T-helper 9 cell (primary cell): ENCODE data around the gene HOXC5.
"Not testable (repeated sequence)": the region's sequence is repeated elsewhere in the genome, so short reads cannot be mapped to it uniquely, and the experiment has no call there.

Experiments
- DNase-seq: peaks from one replicate; pipeline ENCODE4 v3.0.0-alpha.2; 2020

HOXC5 gene

DNA sequence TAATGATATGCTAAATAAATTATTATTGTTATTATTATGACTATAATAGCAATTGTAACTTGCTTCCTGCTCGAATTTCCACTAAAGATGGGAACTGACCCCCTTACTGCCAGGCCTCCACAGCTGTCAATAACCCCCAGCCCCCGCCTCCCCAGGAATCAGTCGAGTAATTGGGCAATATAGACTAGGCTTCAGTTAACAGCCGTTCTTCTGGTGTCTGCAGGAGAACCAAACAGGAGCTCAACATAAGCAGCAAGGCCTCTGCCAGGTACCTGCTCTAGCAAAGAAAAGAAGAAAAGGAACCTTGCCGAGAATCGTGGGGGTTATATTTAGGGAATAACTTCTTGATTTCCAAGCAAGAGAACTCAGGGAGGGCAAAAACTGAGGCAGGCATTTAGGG is 42.6 kb downstream of the HOXC5 start:
- DNase-seq: no peak

DNA sequence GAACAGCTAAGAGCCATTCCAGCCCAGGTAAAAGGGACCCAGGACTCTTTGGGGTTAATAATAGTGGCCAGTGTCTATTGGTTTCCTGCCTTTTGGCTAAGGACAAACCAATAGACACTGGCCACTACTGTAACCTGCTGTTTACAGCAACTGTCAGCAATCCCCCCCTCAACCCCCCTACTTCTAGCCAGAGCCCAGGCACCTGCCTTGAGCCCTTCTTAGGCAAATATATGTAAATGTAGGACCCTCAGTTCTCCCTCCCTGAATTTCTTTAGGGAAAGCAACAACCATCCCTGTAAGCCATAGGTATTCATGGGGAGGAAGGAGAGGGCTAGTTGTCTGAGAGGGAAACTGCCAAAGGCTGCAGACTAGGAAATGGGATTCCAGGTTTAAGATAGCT is 43.1 kb downstream of the HOXC5 start:
- no peak for DNase-seq

DNA sequence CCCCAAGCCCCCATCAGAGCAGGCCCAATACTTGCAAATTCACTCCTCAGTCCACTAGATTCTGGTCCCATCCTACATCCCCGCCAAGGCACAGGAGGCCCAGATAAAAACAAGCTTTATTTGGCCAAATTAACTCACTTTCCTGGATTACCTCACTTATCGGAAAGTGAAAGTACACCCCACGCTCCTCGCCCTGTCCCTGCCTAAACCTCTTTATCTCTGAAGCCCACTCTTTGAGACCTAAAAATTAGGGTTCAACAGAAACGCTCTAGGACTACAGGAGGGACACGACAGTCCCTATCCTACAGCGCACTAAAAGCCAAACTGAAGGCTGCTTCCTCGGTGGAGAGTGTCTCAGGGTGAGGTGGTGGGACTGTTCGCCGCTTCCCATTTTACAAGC is 45.0 kb downstream of the HOXC5 start:
- not testable (repeated sequence) for DNase-seq

GRCh38 chr12:54079115-54079514 is 46.3 kb downstream of the HOXC5 start:
- DNase-seq: not testable (repeated sequence)

GRCh38 chr12:54080008-54080924 is 47.4 kb downstream of the HOXC5 start:
- not testable (repeated sequence) for DNase-seq

DNA sequence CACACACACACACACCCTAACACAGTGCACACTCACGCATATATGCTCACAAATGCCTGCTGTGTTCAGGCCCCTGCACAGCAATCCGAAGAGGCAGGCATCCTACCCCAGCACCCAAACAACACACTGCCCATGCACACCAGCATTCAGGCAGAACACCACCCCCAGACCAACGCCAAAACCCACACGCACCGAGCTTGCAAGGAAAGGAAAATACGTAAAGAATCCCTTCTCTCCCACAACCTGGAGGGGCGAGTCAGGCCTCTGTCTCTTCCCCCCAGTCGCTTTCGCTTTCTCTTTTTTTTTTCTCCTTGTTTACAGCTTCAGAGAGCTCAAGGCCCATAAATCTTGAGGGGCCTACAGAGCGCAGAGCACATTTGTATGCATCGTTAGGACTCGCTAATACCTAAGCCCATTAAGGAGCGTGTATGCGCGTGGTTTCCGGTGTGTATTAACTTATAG is 48.2 kb downstream of the HOXC5 start:
- not testable (repeated sequence) for DNase-seq

DNA sequence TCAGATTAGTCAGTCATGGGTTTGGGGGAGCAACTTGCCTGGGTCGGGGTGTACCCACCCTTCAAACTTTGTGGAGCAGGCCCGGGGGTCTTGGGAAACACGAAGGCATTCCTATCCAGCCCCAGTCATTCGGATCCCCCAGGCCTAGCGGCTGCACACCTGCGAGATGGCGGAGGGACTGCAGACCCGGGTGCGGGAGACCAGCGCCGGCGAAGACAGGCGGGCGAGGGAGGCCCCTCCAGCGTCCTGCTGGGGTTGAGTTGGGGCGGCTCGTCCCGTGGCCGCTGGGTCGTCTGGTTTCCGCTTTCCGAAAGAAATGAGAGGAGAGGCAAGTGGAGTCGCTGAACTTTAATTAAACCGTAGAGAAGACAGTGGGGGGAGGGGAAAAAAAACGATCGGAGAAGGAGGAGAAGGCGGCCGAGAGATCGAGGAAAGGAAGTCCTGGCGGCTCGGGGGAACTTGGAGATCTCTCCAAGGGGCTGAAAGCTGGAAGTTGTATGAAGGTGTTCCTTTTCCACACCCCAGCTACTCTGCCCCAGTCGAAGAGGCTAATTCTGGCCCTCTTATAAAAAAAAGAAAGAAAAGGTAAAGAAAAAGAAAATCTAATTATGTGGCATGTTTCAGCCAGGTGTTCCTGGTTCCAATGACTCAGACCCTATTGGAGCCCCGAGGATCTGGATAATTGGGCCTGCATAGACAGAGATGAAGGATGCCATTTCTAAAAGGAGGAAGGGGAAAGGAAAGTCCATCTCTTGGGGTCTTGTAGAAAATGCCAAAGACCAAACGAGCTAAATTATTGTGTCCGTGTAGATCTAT is 48.9 kb downstream of the HOXC5 start:
- not testable (repeated sequence) for DNase-seq

DNA sequence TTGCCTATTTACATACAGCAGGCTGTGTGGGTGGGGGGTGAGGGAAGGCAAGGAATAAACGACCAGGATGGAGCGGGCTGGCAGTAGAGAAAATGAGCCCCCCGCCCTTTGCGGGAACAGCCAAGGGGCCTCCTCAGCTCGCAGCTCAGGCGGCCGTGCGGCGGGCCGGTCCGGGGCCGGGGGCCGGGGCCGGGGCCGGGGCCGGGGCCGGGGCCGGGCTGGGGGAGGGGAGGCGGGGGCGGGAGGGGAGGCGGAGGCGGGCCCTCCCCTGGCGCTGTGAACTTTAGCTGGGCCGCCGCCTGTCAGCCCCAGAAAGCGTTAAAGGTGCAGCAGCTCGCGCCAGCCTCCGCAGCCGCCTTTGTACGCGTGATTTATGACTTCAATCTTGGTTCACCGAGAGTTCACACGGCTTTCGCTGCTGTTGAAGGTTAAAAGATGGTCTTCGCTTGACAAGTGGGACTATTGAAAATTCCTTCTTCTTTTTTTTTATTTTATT is 49.6 kb downstream of the HOXC5 start:
- peak; percentile 22 for DNase-seq
